Panc1 (cell line): Measurements from ENCODE around the gene EIF3B.

Experiments used
- SIN3A ChIP-seq: IDR thresholded peaks from 2 replicates; pipeline ENCODE4 v1.6.1; 2012; ENCODE audit warnings: low read depth, mild to moderate bottlenecking, low read length, moderate library complexity, borderline replicate concordance; ENCODE audit not compliant: insufficient read depth
- TCF7L2 ChIP-seq: IDR thresholded peaks from 2 replicates; pipeline ENCODE4 v1.6.1; 2011; ENCODE audit warnings: mild to moderate bottlenecking, low read depth, low read length, inconsistent platforms
- TF ChIP-seq, protein P1 (sequence below): fragments of 450-650 bp; IDR thresholded peaks from 2 replicates; pipeline ENCODE4 v1.5.1; 2017; ENCODE audit warnings: mild to moderate bottlenecking

DNA sequence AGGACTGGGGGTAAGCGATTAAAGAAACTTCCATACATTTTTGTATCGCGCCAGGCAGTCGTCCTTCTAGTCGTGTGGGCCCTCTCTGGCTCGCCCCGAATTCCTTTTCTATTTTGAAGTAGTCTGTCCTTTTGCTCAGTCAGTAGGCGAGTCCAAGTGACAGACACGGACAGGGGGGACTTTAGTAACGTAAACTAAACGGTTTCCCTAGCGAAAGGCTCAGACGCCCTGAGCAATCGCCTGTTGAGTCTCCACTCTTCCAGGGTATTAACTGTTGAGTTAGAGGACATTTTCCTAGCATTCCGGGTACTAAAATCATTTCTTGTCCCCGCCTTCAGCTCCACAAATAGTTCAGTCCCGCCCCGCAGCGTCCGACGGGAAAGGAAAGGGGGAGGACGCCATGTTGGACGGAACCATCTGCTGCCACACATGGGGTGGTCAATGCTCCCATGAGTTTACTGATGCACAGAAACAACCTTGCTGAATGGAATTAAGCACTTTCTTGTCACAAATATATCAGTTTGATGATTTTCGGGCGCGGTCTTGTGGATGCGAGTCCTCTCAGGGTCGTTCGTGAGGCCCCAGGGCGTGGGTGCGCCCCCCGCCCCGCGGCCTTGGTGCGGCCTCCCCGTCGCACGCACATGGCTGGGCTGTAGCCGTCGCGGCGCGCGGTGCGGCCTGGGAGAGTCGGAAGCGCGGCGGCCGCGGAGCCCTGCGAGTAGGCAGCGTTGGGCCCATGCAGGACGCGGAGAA is at the start of gene EIF3B:
- TF ChIP-seq SIN3A (peak; percentile 5; the same call in 1 of the 2 replicates), TCF7L2 (peak; percentile 92)
- TF ChIP-seq, protein P1, sequence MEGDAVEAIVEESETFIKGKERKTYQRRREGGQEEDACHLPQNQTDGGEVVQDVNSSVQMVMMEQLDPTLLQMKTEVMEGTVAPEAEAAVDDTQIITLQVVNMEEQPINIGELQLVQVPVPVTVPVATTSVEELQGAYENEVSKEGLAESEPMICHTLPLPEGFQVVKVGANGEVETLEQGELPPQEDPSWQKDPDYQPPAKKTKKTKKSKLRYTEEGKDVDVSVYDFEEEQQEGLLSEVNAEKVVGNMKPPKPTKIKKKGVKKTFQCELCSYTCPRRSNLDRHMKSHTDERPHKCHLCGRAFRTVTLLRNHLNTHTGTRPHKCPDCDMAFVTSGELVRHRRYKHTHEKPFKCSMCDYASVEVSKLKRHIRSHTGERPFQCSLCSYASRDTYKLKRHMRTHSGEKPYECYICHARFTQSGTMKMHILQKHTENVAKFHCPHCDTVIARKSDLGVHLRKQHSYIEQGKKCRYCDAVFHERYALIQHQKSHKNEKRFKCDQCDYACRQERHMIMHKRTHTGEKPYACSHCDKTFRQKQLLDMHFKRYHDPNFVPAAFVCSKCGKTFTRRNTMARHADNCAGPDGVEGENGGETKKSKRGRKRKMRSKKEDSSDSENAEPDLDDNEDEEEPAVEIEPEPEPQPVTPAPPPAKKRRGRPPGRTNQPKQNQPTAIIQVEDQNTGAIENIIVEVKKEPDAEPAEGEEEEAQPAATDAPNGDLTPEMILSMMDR = no peak
